C4-2B (cell line): ENCODE results near the gene FNDC3B.

Source experiments
- CTCF ChIP-seq: fragments of 450-650 bp; conservative IDR thresholded peaks from 2 replicates; pipeline ENCODE4 v1.5.1; 2017; ENCODE audit warnings: mild to moderate bottlenecking
- ZFX ChIP-seq: fragments of 450-650 bp; IDR thresholded peaks from 2 replicates; pipeline ENCODE4 v1.6.1; 2017

GRCh38 chr3:172142051-172142863 is 102.9 kb downstream of the FNDC3B start:
- TF ChIP-seq CTCF (no peak), ZFX (no peak)
